ENCODE results near the gene LIPM.
A peak's percentile ranks its signal among the peaks of the same experiment; 100 is the strongest.
"Not testable (repeated sequence)": the region's sequence is repeated elsewhere in the genome, so short reads cannot be mapped to it uniquely, and the experiment has no call there.

LIPM gene

DNA sequence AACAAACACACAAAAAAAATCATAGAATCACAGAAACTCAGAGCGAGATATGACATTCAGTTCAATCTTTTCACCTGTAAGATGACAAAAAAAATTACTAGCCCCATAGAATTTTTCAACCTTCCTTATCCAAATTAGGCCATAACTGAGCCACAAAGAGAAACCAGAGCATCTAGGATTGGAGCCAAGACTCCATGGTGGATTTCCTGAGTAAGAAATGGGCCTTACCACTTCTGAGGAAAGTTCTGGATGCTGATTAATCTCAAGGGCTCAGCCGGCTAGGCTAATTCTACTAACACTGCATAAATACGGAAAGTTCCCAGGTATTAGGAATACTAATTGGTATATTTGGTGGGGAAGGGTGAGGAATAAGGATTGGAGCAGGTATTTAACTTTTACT lies 16.8 kb downstream of the LIPM start:
- H3K36me3 Mint-ChIP-seq (ENCODE audit: low read depth): no peaks in the 10 kb centered on the region
- H3K9me3 Mint-ChIP-seq: peaks cover 4% of the 10 kb centered on the region
- H3K27me3 Mint-ChIP-seq: no peaks in the 10 kb centered on the region
- peaks cover 10% of the 10 kb centered on the region for H3K4me1 Mint-ChIP-seq (ENCODE audit: low read depth)
- H3K27ac Mint-ChIP-seq: no peak overlapping the region
- no peak overlapping the region for H3K4me3 Mint-ChIP-seq

DNA sequence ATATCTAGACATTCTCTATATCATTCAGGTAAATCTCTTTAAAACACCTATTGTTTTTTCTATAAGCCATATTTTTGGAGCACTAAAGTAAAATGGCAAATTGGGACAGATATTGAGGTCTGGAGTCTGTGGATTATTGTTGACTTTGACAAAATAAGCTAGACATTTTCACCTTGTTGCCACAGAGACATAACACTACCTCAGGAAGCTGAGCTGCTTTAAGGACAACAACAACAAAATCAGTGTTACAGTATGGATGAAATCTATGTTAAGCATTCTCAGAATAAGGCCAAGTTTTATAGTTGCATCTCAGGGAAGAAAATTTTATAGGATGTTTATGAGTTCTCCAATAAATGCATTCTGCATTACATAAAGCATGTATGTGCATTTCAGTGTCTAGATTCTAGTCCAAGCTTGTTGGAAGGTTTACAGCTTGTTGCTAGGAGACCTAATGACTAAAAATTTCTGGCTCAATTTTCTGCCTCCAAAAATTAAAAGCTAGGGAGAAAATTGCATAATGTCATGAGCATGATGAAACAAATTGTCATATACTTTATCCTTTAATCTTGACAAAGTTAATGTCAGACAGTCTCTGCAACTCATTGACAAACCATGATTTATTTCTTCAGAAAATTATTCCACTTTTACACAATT lies 18.3 kb downstream of the LIPM start:
- Mint-ChIP-seq H3K27ac (no peak overlapping the region), H3K36me3 (ENCODE audit: low read depth) (no peaks in the 10 kb centered on the region), H3K4me3 (no peak overlapping the region), H3K27me3 (no peaks in the 10 kb centered on the region), H3K4me1 (ENCODE audit: low read depth) (peaks cover 24% of the 10 kb centered on the region), H3K9me3 (peaks cover 4% of the 10 kb centered on the region)

DNA sequence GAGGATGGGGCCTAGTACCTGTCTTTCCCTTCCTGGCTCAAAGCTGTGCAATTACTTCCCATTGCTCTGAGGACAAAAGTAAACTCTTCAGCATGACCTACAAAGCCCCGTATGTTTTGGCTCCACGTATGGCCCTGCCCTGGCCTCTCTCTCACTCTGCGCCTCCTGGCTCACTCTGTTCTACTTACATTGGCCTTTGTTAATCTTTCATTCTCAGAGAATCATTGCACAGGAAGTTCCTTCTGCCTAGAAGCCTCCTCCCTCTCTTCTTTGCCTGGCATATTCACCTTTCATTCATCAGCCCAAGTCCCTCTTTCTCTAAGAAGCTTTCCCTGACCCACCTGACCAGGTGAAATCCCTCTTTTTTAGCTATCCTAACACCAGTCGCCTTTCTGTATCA lies 23.9 kb downstream of the LIPM start:
- peak overlapping the region; percentile 12 for H3K27ac Mint-ChIP-seq
- peaks cover 6% of the 10 kb centered on the region for H3K27me3 Mint-ChIP-seq
- H3K4me3 Mint-ChIP-seq: no peak overlapping the region
- H3K9me3 Mint-ChIP-seq: peaks cover 4% of the 10 kb centered on the region
- H3K4me1 Mint-ChIP-seq (ENCODE audit: low read depth): peaks cover 59% of the 10 kb centered on the region
- no peaks in the 10 kb centered on the region for H3K36me3 Mint-ChIP-seq (ENCODE audit: low read depth)

DNA sequence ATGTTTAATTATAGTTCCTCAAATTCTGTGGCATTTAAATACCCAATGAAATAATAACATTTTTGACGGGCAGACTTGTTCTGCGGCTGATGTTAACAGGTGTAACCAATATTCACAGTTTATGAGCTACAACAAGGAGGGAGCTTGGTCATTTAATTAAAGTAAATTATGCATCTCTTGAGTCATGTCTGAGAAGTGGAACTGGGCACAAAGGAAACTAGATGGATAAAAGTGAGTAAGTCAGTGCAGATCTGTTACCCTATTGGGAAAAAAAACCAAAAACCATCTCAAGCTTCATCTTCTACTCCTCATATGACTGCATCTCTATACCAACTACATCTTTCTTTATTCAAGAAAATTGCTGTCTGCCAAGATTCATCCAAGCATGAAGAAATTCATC lies 25.1 kb downstream of the LIPM start:
- Mint-ChIP-seq H3K4me3 (no peak overlapping the region), H3K27me3 (peaks cover 6% of the 10 kb centered on the region), H3K9me3 (peaks cover 4% of the 10 kb centered on the region), H3K27ac (no peak overlapping the region), H3K36me3 (ENCODE audit: low read depth) (no peaks in the 10 kb centered on the region), H3K4me1 (ENCODE audit: low read depth) (peaks cover 66% of the 10 kb centered on the region)

GRCh38 chr10:88828310-88828709 lies 25.8 kb downstream of the LIPM start:
- no peak overlapping the region for H3K4me3 Mint-ChIP-seq
- H3K9me3 Mint-ChIP-seq: peaks cover 4% of the 10 kb centered on the region
- peak overlapping the region; percentile 7 for H3K27ac Mint-ChIP-seq
- H3K4me1 Mint-ChIP-seq (ENCODE audit: low read depth): peaks cover 72% of the 10 kb centered on the region
- H3K27me3 Mint-ChIP-seq: peaks cover 6% of the 10 kb centered on the region
- no peaks in the 10 kb centered on the region for H3K36me3 Mint-ChIP-seq (ENCODE audit: low read depth)

GRCh38 chr10:88830643-88831268 lies 28.2 kb downstream of the LIPM start:
- peaks cover 65% of the 10 kb centered on the region for H3K4me1 Mint-ChIP-seq (ENCODE audit: low read depth)
- H3K4me3 Mint-ChIP-seq: peak overlapping the region; percentile 58
- H3K9me3 Mint-ChIP-seq: no peaks in the 10 kb centered on the region
- H3K36me3 Mint-ChIP-seq (ENCODE audit: low read depth): no peaks in the 10 kb centered on the region
- H3K27me3 Mint-ChIP-seq: peaks cover 6% of the 10 kb centered on the region
- peak overlapping the region; percentile 68 for H3K27ac Mint-ChIP-seq

DNA sequence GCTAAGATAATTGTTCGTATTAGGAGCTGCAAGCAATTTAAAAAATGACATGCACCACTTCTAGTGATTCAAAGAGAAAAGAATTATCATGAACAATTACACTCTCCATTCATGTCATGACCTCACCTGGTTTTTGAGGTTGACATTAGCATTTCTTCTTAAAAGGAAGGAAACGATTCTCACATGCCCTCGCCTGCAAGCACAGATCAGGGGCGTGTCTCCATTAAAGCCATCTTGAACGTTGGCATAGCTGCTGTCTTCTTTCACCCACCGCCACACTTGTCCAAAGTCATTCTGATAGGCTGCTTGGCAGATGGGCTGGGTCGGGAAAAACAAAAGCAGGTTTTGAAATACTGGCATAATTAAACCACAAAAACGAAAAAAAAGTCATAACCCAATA lies 29.2 kb downstream of the LIPM start:
- Mint-ChIP-seq H3K36me3 (ENCODE audit: low read depth) (no peaks in the 10 kb centered on the region), H3K4me3 (no peak overlapping the region), H3K4me1 (ENCODE audit: low read depth) (peaks cover 56% of the 10 kb centered on the region), H3K9me3 (no peaks in the 10 kb centered on the region), H3K27me3 (peaks cover 6% of the 10 kb centered on the region), H3K27ac (peak overlapping the region; percentile 45)

GRCh38 chr10:88832376-88832775 lies 29.8 kb downstream of the LIPM start:
- H3K27me3 Mint-ChIP-seq: peaks cover 6% of the 10 kb centered on the region
- peaks cover 51% of the 10 kb centered on the region for H3K4me1 Mint-ChIP-seq (ENCODE audit: low read depth)
- H3K4me3 Mint-ChIP-seq: no peak overlapping the region
- H3K27ac Mint-ChIP-seq: no peak overlapping the region
- H3K9me3 Mint-ChIP-seq: no peaks in the 10 kb centered on the region
- H3K36me3 Mint-ChIP-seq (ENCODE audit: low read depth): no peaks in the 10 kb centered on the region

GRCh38 chr10:88833156-88833555 lies 30.6 kb downstream of the LIPM start:
- H3K4me1 Mint-ChIP-seq (ENCODE audit: low read depth): peaks cover 43% of the 10 kb centered on the region
- H3K36me3 Mint-ChIP-seq (ENCODE audit: low read depth): no peaks in the 10 kb centered on the region
- H3K9me3 Mint-ChIP-seq: no peaks in the 10 kb centered on the region
- H3K27me3 Mint-ChIP-seq: peaks cover 6% of the 10 kb centered on the region
- no peak overlapping the region for H3K27ac Mint-ChIP-seq
- H3K4me3 Mint-ChIP-seq: no peak overlapping the region

DNA sequence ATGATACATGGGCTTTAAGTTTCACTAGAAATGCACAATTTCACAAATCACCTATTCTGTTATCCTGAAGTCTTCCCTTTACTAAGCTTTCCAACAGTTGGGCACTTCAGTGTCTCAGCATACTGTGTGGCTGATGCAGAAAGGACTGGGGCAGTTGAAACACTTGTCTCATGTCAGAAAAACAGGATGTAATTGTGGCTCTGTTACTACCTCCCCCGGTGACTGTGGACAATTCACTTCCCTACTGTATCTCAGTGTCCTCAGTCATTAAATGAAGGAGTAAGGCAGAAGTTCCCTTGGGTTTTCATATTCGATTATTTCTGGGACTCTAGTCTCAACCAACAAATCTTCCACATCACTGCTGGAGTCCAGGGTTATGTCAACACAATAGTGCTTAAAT lies 31.2 kb downstream of the LIPM start:
- no peaks in the 10 kb centered on the region for H3K36me3 Mint-ChIP-seq (ENCODE audit: low read depth)
- peaks cover 39% of the 10 kb centered on the region for H3K4me1 Mint-ChIP-seq (ENCODE audit: low read depth)
- peaks cover 6% of the 10 kb centered on the region for H3K27me3 Mint-ChIP-seq
- no peak overlapping the region for H3K27ac Mint-ChIP-seq
- H3K4me3 Mint-ChIP-seq: no peak overlapping the region
- no peaks in the 10 kb centered on the region for H3K9me3 Mint-ChIP-seq

DNA sequence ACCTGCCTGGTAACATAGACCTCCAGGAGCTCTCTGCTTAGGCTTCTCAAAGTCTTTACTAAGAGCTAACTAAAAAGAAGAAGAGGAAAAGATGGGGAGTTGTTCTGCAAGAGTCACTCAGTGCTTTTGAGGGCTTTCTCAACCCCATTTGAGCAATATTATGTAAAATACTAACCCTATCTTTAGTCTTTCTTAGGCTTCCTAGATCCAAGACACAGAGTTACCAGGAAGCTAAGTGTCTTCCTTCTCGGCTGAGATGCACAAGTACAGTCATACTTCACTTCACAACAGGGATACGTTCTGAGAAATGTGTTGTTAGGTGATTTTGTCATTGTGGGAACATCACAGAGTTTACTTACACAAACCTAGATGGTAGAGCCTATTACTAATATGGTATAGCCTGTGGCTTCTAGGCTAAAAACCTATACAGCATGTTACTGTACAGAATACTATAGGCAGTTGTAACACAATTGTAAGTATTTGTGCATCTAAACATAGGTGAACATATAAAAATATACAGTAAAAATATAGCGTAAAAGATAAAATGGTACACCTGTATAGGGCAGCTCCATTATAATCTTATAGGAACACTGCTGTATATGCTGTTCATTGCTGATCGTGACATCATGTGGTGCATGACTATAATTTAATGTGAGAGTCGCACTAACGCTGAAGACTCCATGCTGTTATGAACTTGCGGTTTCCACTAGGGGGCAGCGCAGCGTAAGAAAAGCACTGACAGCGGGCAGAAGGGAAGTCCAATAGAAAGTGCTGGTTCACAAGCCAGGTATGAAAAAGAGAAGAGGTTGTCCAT lies 32.8 kb downstream of the LIPM start:
- H3K27me3 Mint-ChIP-seq: peaks cover 6% of the 10 kb centered on the region
- no peak overlapping the region for H3K27ac Mint-ChIP-seq
- no peaks in the 10 kb centered on the region for H3K36me3 Mint-ChIP-seq (ENCODE audit: low read depth)
- H3K4me1 Mint-ChIP-seq (ENCODE audit: low read depth): peaks cover 41% of the 10 kb centered on the region
- H3K9me3 Mint-ChIP-seq: no peaks in the 10 kb centered on the region
- H3K4me3 Mint-ChIP-seq: no peak overlapping the region

DNA sequence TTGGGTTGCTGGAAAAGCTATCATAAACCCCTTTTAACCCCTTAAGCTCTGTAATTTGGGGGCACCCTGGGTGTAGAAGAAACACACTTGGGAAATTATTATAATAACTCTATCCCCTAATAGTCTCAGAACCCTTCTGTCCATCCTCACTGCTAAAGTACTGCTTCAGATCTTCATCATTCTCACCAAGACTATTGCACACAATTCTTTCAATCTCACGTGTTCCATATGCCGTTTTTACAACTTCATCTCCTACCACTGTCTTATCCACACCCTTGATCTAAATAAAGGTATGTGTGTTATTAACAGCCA lies 33.3 kb downstream of the LIPM start:
- no peaks in the 10 kb centered on the region for H3K9me3 Mint-ChIP-seq
- H3K36me3 Mint-ChIP-seq (ENCODE audit: low read depth): no peaks in the 10 kb centered on the region
- no peak overlapping the region for H3K4me3 Mint-ChIP-seq
- H3K4me1 Mint-ChIP-seq (ENCODE audit: low read depth): peaks cover 39% of the 10 kb centered on the region
- peaks cover 3% of the 10 kb centered on the region for H3K27me3 Mint-ChIP-seq
- no peak overlapping the region for H3K27ac Mint-ChIP-seq

DNA sequence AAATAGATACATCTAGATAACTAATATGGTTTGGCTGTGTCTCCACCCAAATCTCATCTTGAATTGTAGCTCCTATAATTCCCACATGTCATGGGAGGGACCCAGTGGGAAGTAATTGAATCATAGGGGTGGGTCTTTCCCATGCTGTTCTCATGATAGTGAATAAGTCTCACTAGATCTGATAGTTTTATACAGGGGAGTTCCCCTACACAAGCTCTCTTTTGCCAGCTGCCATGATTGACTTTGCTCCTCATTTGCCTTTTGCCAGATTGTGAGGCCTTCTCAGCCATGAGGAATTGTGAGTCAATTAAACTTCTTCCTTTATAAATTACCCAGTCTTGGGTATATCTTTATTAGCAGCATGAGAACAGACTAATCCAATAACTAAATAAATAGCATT lies 35.1 kb downstream of the LIPM start:
- not testable (repeated sequence) for H3K9me3 Mint-ChIP-seq; H3K27ac Mint-ChIP-seq; H3K27me3 Mint-ChIP-seq; H3K4me3 Mint-ChIP-seq; H3K36me3 Mint-ChIP-seq (ENCODE audit: low read depth)
- peaks cover 33% of the 10 kb centered on the region for H3K4me1 Mint-ChIP-seq (ENCODE audit: low read depth)

GRCh38 chr10:88838766-88839350 lies 36.3 kb downstream of the LIPM start:
- peaks cover 3% of the 10 kb centered on the region for H3K27me3 Mint-ChIP-seq
- H3K27ac Mint-ChIP-seq: no peak overlapping the region
- no peaks in the 10 kb centered on the region for H3K36me3 Mint-ChIP-seq (ENCODE audit: low read depth)
- peaks cover 27% of the 10 kb centered on the region for H3K4me1 Mint-ChIP-seq (ENCODE audit: low read depth)
- no peaks in the 10 kb centered on the region for H3K9me3 Mint-ChIP-seq
- no peak overlapping the region for H3K4me3 Mint-ChIP-seq

- peaks cover 25% of the 10 kb centered on the region for H3K4me1 Mint-ChIP-seq (ENCODE audit: low read depth)
- no peaks in the 10 kb centered on the region for H3K9me3 Mint-ChIP-seq
- no peak overlapping the region for H3K27ac Mint-ChIP-seq
- H3K36me3 Mint-ChIP-seq (ENCODE audit: low read depth): no peaks in the 10 kb centered on the region
- no peak overlapping the region for H3K4me3 Mint-ChIP-seq
- H3K27me3 Mint-ChIP-seq: peaks cover 6% of the 10 kb centered on the region
Observed at GRCh38 chr10:88840104-88840503, 37.6 kb downstream of the LIPM start.
